Neural progenitor cell (in vitro differentiated cells): ENCODE results near the gene MINDY3.

Source experiments
- EZH2 ChIP-seq: fragments of 200-600 bp; sonication (generic); IDR thresholded peaks from 2 replicates; pipeline ENCODE4 v1.6.1; 2017; ENCODE audit warnings: antibody characterized with exemption, mild to moderate bottlenecking, moderate library complexity
- EZH2phosphoT487 ChIP-seq: fragments of 200-600 bp; sonication (generic); IDR thresholded peaks from 2 replicates; pipeline ENCODE4 v1.6.1; 2017; ENCODE audit warnings: antibody characterized with exemption
- TF ChIP-seq, protein P1 (sequence below): fragments of 200-600 bp; sonication (generic); IDR thresholded peaks from 2 replicates; pipeline ENCODE4 v1.5.1; 2017; ENCODE audit warnings: antibody characterized with exemption, mild to moderate bottlenecking

DNA sequence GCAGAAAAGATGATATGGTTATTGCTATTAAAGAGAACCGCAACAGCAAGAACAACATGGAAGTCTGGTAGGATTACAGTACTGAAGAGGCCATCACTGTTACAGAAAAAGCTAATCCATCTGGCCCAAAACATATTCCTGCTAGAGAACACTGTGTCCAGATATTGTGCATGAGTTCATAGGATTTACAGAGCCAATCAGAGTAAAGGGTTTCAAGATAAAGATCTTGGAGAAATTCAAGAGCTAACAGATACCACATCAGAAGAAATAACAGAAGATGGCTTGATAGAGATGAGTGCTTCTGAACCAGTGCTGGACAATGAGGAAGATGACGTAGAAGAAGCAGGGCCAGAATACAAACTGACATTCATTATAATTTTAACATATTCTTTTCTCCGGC, 58.7 kb downstream of the MINDY3 start:
- TF ChIP-seq, protein P1, sequence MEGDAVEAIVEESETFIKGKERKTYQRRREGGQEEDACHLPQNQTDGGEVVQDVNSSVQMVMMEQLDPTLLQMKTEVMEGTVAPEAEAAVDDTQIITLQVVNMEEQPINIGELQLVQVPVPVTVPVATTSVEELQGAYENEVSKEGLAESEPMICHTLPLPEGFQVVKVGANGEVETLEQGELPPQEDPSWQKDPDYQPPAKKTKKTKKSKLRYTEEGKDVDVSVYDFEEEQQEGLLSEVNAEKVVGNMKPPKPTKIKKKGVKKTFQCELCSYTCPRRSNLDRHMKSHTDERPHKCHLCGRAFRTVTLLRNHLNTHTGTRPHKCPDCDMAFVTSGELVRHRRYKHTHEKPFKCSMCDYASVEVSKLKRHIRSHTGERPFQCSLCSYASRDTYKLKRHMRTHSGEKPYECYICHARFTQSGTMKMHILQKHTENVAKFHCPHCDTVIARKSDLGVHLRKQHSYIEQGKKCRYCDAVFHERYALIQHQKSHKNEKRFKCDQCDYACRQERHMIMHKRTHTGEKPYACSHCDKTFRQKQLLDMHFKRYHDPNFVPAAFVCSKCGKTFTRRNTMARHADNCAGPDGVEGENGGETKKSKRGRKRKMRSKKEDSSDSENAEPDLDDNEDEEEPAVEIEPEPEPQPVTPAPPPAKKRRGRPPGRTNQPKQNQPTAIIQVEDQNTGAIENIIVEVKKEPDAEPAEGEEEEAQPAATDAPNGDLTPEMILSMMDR = no peak
- no peak for TF ChIP-seq EZH2
- TF ChIP-seq EZH2phosphoT487 = no peak
